Measurements from ENCODE around the gene MYO5A. TPM values are rescaled to one million over a fixed set of nuclear protein-coding genes. Genes with fewer than 3 reads are reported as not detected.

The MYO5A gene
- total RNA-seq, 6 donors from 2014 or later = 24.8 to 76.5 (median 35.5) TPM

DNA sequence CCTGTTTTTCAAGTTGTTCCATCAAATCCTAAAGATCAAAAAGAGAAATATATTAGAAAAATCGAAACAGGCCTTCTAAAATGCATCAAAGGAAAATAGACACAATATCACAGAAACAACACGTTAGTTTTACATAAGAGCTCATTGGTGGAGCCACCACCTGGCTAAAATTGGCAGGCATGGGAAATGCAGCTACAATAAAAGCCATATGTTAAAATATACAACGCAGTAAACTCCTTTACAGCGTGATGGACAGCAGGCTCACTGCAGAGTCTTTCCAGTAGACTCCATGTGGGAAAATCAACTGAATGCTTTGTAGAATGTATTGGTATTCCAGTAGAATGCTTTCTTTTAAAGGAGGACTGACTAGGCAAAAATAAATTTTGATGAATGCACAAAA lies 192.2 kb downstream of the MYO5A start:
- H3K27ac ChIP-seq = no peak overlapping the region
- 53 to 68% methylated on average over 4 of the region's 4 CpGs for WGBS, 2 donors

DNA sequence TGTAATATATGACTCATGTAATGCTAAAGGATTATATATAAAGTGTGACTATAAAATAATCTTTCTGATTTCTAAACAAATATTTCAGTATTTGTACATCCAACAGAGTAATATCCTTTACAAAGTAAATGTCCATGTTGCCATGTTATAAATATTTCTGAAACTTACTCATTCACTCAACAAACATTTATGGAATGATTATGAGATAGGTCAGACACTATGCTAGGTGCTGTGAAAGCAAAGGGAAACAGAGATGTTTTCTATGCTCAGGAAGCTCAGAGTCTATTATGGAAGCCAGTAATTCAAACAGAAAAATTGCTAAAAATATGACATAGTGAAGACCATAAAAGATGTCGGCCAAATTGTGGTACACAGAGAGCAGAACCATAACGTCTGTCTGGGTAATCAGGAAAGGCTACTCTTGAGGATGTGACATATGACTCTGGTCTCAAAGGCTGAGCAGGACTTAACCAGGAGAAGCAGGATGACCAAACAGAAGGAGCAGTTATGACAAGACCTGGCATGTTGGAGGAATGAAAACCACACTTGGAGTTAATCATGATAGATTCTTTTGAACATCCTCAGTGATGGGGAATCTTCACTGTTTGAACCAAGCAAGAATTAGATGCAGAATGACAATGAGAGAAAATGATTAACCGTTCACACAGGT lies 194.1 kb downstream of the MYO5A start:
- DNase-seq = no peak
- no peaks in the 10 kb centered on the region for H3K27me3 ChIP-seq
- TF ChIP-seq, protein P1, sequence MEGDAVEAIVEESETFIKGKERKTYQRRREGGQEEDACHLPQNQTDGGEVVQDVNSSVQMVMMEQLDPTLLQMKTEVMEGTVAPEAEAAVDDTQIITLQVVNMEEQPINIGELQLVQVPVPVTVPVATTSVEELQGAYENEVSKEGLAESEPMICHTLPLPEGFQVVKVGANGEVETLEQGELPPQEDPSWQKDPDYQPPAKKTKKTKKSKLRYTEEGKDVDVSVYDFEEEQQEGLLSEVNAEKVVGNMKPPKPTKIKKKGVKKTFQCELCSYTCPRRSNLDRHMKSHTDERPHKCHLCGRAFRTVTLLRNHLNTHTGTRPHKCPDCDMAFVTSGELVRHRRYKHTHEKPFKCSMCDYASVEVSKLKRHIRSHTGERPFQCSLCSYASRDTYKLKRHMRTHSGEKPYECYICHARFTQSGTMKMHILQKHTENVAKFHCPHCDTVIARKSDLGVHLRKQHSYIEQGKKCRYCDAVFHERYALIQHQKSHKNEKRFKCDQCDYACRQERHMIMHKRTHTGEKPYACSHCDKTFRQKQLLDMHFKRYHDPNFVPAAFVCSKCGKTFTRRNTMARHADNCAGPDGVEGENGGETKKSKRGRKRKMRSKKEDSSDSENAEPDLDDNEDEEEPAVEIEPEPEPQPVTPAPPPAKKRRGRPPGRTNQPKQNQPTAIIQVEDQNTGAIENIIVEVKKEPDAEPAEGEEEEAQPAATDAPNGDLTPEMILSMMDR (IDR thresholded peaks at IDR 0.05) = no peak
- TF ChIP-seq POLR2AphosphoS5 (IDR thresholded peaks at IDR 0.05) = no peak
- TF ChIP-seq POLR2A (IDR thresholded peaks at IDR 0.05) = no peak
- H3K27ac ChIP-seq = no peak overlapping the region
- H3K9me3 ChIP-seq = no peaks in the 10 kb centered on the region
- no peak overlapping the region for H3K4me3 ChIP-seq
- WGBS, 2 donors = 79 to 90% methylated on average over 3 of the region's 3 CpGs
- peaks cover 0 to 4% (median 0%) of the 10 kb centered on the region in 4 donors for H3K4me1 ChIP-seq
- ATAC-seq (ENCODE audit: low FRiP score in 2 of 2) = no peak
- peaks cover 0 to 16% (median 0%) of the 10 kb centered on the region in 4 donors for H3K36me3 ChIP-seq

More for the DNA sequence above, 192.2 kb downstream of the MYO5A start:
- TF ChIP-seq POLR2A (IDR thresholded peaks at IDR 0.05) (no peak), POLR2AphosphoS5 (IDR thresholded peaks at IDR 0.05) (no peak), EP300 (IDR thresholded peaks at IDR 0.05) (no peak)
- TF ChIP-seq, protein P1 (IDR thresholded peaks at IDR 0.05) = no peak
- DNase-seq (no peak), ATAC-seq (ENCODE audit: low FRiP score in 2 of 2) (no peak)
- Histone ChIP-seq H3K27me3 (no peaks in the 10 kb centered on the region), H3K36me3 (peaks cover 0 to 23% (median 2%) of the 10 kb centered on the region in 4 donors), H3K9me3 (no peaks in the 10 kb centered on the region), H3K4me3 (no peak overlapping the region), H3K4me1 (no peaks in the 10 kb centered on the region)

DNA sequence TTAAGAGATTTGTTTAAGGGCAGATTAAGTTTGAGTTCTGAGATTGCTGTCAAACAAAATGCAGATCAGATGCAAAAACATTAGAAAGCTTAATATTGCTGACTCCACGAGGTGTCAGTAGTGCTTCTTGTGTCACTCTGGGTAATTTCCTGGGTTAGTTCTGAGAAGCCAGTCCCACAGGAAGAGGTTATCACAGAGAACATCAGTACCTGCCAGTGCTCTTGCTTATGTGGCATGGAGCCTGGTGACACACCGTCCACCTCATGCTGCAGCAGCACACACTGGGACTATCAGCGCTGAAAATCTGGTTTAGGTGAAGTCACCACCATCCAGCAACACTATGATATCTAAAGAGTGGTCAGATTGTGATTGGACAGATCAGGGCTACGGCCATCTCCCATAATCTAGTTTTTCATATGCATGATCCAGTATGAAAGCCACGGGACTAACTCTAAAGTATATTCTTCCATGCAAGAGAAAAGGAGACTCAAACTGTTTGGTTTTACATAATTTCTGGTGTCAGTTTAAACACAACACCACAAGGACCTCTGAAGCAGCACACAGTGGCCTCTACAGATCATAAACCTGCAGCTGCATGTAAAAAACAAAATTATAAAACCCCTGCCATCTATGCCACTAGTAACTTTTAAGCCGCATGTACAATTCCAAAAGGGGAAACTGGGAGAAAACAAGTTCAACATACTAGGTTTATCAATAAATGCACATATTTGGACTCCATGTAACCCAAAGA lies 197.0 kb downstream of the MYO5A start:
- Histone ChIP-seq H3K27me3 (no peaks in the 10 kb centered on the region), H3K9me3 (no peaks in the 10 kb centered on the region), H3K4me3 (no peak overlapping the region), H3K27ac (no peak overlapping the region), H3K4me1 (peaks cover 0 to 4% (median 1%) of the 10 kb centered on the region in 4 donors), H3K36me3 (peaks cover 0 to 23% (median 3%) of the 10 kb centered on the region in 4 donors)
- TF ChIP-seq EP300 (IDR thresholded peaks at IDR 0.05) (no peak), POLR2A (IDR thresholded peaks at IDR 0.05) (no peak), POLR2AphosphoS5 (IDR thresholded peaks at IDR 0.05) (no peak)
- TF ChIP-seq, protein P1 (IDR thresholded peaks at IDR 0.05) = peak in 3 of 6 experiments; percentile 37 to 44 (median 41)
- ATAC-seq (ENCODE audit: low FRiP score in 2 of 2) = peak; percentile 62 to 72
- 52 to 69% methylated on average over 5 to 6 of the region's 6 CpGs for WGBS, 2 donors
- peak in 1 of 2 donors; percentile 28 for DNase-seq

DNA sequence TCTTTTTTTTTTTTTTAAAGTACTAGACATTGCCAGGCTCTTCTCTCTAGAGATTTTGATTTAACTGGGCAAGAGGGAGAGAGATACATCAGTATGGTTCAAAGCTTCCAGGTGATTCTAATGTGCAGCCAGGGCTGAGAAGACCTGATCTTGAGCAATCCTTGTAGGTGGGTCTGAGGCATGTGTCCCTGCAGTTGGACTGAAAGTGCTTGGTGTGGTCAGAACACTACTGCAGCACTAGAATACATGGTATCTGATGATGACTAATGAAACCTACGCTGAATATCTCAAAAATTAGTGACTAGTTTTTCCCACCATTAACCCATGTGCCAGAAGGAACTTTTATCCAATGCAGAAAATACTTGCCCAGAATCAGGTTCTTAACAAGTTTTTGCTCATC lies 198.7 kb downstream of the MYO5A start:
- Histone ChIP-seq H3K9me3 (no peaks in the 10 kb centered on the region), H3K4me1 (peaks cover 0 to 4% (median 1%) of the 10 kb centered on the region in 4 donors), H3K36me3 (peaks cover 0 to 25% (median 3%) of the 10 kb centered on the region in 4 donors), H3K27ac (peak overlapping the region in 1 of 4 donors; percentile 74), H3K4me3 (no peak overlapping the region), H3K27me3 (no peaks in the 10 kb centered on the region)
- TF ChIP-seq POLR2A (IDR thresholded peaks at IDR 0.05) = no peak
- TF ChIP-seq POLR2AphosphoS5 (IDR thresholded peaks at IDR 0.05) = no peak
- TF ChIP-seq, protein P1 (IDR thresholded peaks at IDR 0.05) = no peak
- no peak for TF ChIP-seq EP300 (IDR thresholded peaks at IDR 0.05)
- WGBS, 2 donors = 81 to 89% methylated on average over 1 of the region's 1 CpG
- peak in 1 of 2 donors; percentile 56 for ATAC-seq (ENCODE audit: low FRiP score in 2 of 2)
- peak in 1 of 2 donors; percentile 32 for DNase-seq
